ENCODE results near the gene HAS3.
A peak's percentile ranks its signal among the peaks of the same experiment; 100 is the strongest.

HAS3 gene

DNA sequence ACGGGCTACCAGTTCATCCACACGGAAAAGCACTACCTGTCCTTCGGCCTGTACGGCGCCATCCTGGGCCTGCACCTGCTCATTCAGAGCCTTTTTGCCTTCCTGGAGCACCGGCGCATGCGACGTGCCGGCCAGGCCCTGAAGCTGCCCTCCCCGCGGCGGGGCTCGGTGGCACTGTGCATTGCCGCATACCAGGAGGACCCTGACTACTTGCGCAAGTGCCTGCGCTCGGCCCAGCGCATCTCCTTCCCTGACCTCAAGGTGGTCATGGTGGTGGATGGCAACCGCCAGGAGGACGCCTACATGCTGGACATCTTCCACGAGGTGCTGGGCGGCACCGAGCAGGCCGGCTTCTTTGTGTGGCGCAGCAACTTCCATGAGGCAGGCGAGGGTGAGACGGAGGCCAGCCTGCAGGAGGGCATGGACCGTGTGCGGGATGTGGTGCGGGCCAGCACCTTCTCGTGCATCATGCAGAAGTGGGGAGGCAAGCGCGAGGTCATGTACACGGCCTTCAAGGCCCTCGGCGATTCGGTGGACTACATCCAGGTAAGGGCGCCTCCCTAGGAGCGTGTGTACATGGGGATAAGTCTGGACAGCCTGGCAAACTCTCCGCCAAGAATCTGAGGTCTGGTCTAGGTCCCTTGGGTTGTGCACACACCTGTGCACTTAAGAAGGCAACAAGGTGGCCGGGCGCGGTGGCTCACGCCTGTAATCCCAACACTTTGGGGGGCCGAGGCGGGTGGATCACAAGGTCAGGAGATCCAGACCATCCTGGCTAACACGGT, 4.2 kb downstream of the HAS3 start:
- no peak for ATAC-seq
- H3K27me3 Mint-ChIP-seq: peaks cover 51% of the 10 kb centered on the region
- no peak overlapping the region for H3K4me3 Mint-ChIP-seq
- DNase-seq: no peak
- H3K27ac Mint-ChIP-seq: no peak overlapping the region
- H3K4me1 Mint-ChIP-seq: peaks cover 37% of the 10 kb centered on the region
- no peaks in the 10 kb centered on the region for H3K9me3 Mint-ChIP-seq

DNA sequence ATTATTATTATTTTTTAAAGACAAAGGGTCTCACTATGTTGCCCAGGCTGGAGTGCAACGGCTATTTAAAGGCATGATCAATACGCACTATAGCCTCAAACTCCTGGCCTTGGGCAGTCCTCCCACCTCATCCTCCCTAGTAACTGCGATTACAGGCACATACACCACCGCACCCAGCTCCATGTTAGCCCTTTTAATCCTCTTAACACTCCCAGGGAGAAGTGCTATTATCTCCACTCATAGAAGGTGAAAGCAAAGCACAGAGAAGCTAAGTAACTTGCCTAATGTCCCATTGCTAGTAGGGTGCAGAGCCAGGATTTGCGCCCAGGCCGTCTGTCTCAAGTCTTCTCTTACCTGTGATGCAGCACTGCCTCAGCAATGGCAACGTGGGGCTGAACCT, 5.0 kb downstream of the HAS3 start:
- Mint-ChIP-seq H3K4me3 (no peak overlapping the region), H3K9me3 (no peaks in the 10 kb centered on the region), H3K27me3 (peaks cover 44% of the 10 kb centered on the region), H3K27ac (no peak overlapping the region), H3K4me1 (peaks cover 35% of the 10 kb centered on the region)
- DNase-seq: no peak
- no peak for ATAC-seq

GRCh38 chr16:69111216-69111875, 5.9 kb downstream of the HAS3 start:
- DNase-seq: no peak
- Mint-ChIP-seq H3K27ac (no peak overlapping the region), H3K9me3 (no peaks in the 10 kb centered on the region), H3K27me3 (peaks cover 36% of the 10 kb centered on the region), H3K4me1 (peaks cover 28% of the 10 kb centered on the region), H3K4me3 (no peak overlapping the region)
- no peak for ATAC-seq

DNA sequence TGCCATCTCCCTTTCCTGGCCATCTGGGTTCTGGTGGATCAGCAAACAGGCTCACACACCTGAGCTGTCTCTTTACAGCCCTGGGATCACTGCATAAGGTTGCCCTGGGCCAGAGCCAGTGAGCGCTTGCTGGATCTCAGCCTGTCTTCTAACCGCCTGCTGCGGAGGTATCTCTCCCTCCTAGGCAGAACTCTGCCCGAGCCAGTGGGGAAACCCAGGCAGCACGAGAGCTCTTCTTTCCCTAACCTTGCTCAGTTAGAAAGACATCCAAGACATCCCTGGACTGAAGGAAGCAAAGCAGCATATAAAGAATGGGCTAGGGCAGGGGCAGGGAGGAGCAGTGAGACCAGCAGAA, 6.4 kb downstream of the HAS3 start:
- Mint-ChIP-seq H3K27me3 (peaks cover 31% of the 10 kb centered on the region), H3K9me3 (no peaks in the 10 kb centered on the region), H3K4me1 (peaks cover 28% of the 10 kb centered on the region), H3K27ac (peak overlapping the region in 1 of 2 donors; percentile 57), H3K4me3 (no peak overlapping the region)
- no peak for ATAC-seq
- DNase-seq: no peak

DNA sequence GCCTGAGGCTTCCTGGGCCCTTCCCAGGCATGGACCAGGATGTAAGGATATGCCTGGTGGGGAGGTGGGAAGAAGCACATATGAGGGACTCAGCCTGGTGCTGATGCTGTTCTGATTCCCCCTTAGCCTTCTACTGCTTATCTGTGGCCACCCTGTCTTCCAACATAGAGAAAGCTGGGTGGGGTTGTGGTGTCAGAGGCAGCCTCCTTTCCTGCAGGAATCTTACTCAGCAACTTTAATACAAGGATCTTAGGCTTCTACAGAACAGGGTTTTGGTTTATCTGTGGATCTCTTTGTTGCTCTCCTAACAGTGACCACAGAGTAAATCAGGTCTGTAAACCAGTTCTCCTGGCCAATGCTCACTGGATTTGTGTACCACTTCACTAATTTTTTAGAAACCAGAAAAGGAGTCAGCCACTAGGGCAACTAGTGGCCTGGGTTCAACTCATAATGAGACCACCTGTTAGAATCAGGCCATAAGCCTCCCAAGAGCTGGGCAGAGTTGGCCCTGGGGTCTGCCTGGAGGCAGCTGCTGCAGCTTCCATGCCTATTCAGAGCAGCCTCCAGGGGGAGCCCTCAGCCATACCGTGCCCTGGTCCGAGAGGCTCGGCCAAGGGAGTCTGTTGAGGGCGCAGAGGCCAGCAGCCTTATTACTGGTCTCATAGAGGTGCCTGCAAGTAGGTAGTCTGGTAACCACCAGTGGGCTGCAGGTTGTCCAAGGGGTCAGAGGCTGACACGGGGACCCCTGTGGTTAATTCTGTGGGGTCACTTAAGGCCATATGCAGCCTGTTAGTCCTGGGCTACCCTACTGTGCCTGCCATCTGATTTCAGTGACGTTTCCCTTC, 7.1 kb downstream of the HAS3 start:
- Mint-ChIP-seq H3K4me3 (no peak overlapping the region), H3K27me3 (peaks cover 24% of the 10 kb centered on the region), H3K27ac (no peak overlapping the region), H3K4me1 (peaks cover 24% of the 10 kb centered on the region), H3K9me3 (no peaks in the 10 kb centered on the region)
- peak; percentile 79 for ATAC-seq
- DNase-seq: peak; percentile 46 to 56

GRCh38 chr16:69113216-69113615, 7.8 kb downstream of the HAS3 start:
- ATAC-seq (peak; percentile 39), DNase-seq (no peak)
- H3K27me3 Mint-ChIP-seq: peaks cover 17% of the 10 kb centered on the region
- no peak overlapping the region for H3K4me3 Mint-ChIP-seq
- peaks cover 17% of the 10 kb centered on the region for H3K4me1 Mint-ChIP-seq
- no peak overlapping the region for H3K27ac Mint-ChIP-seq
- H3K9me3 Mint-ChIP-seq: no peaks in the 10 kb centered on the region

DNA sequence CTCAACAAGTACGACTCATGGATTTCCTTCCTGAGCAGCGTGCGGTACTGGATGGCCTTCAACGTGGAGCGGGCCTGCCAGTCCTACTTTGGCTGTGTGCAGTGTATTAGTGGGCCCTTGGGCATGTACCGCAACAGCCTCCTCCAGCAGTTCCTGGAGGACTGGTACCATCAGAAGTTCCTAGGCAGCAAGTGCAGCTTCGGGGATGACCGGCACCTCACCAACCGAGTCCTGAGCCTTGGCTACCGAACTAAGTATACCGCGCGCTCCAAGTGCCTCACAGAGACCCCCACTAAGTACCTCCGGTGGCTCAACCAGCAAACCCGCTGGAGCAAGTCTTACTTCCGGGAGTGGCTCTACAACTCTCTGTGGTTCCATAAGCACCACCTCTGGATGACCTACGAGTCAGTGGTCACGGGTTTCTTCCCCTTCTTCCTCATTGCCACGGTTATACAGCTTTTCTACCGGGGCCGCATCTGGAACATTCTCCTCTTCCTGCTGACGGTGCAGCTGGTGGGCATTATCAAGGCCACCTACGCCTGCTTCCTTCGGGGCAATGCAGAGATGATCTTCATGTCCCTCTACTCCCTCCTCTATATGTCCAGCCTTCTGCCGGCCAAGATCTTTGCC, 9.0 kb downstream of the HAS3 start:
- Mint-ChIP-seq H3K4me1 (peaks cover 20% of the 10 kb centered on the region), H3K27me3 (peaks cover 5% of the 10 kb centered on the region), H3K4me3 (no peak overlapping the region), H3K9me3 (no peaks in the 10 kb centered on the region), H3K27ac (no peak overlapping the region)
- ATAC-seq: no peak
- DNase-seq: no peak

- ATAC-seq (no peak), DNase-seq (no peak)
- Mint-ChIP-seq H3K4me3 (no peak overlapping the region), H3K4me1 (peaks cover 20% of the 10 kb centered on the region), H3K27me3 (no peaks in the 10 kb centered on the region), H3K9me3 (no peaks in the 10 kb centered on the region), H3K27ac (no peak overlapping the region)
Observed at GRCh38 chr16:69114976-69115355, 9.5 kb downstream of the HAS3 start.

GRCh38 chr16:69115361-69115760, 9.9 kb downstream of the HAS3 start:
- Mint-ChIP-seq H3K27ac (no peak overlapping the region), H3K9me3 (no peaks in the 10 kb centered on the region), H3K4me1 (peaks cover 20% of the 10 kb centered on the region)

DNA sequence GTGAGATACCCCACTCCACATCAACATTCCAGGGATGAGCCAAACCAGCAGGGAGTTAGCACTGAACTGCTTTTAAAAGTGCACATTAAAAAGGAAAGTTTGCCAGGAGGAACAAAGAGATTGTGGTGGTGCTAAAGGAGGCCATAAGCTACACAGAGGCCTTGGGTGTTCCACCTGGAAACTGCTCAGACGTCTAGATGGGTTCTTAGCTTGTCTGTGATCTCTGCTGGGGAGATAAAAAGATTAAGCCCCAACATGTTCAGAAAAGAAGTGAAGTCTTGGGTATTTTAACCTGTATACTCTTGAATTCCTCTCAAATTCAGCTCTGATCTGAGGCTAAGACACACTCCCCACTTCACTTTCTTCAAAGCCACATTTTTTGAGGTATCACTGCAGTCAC, 10.4 kb downstream of the HAS3 start:
- Mint-ChIP-seq H3K27ac (no peak overlapping the region), H3K9me3 (no peaks in the 10 kb centered on the region), H3K27me3 (no peaks in the 10 kb centered on the region), H3K4me1 (peaks cover 20% of the 10 kb centered on the region), H3K4me3 (no peak overlapping the region)
- ATAC-seq: no peak
- DNase-seq: no peak

More at GRCh38 chr16:69115361-69115760, 9.9 kb downstream of the HAS3 start:
- H3K4me3 Mint-ChIP-seq: no peak overlapping the region
- H3K27me3 Mint-ChIP-seq: no peaks in the 10 kb centered on the region
- ATAC-seq (no peak), DNase-seq (no peak)

- DNase-seq: no peak
- no peaks in the 10 kb centered on the region for H3K27me3 Mint-ChIP-seq
- ATAC-seq: no peak
- H3K27ac Mint-ChIP-seq: no peak overlapping the region
- H3K4me3 Mint-ChIP-seq: no peak overlapping the region
- H3K4me1 Mint-ChIP-seq: peaks cover 20% of the 10 kb centered on the region
- no peaks in the 10 kb centered on the region for H3K9me3 Mint-ChIP-seq
Observed at GRCh38 chr16:69116256-69116875, 10.9 kb downstream of the HAS3 start.

DNA sequence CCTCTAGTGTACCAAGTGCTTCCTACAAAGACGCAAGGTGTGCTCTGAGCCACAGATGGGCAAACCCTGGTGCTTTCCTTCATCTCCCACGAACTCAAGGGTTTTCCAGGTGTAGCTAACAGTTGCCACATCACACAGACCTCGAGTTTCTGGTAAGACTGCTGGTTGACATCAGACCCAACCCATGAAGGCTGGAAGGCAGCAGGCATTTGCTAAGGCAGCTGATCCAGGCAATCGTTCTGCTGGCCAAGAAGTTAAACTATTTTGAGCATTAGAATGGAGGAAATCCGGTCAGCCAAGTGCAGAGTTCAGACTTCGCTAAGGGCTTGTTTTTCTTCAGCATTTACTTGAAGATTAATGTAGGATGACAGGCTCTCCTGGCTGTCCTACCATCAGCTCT, 11.5 kb downstream of the HAS3 start:
- peak; percentile 22 for ATAC-seq
- H3K4me3 Mint-ChIP-seq: no peak overlapping the region
- H3K27ac Mint-ChIP-seq: no peak overlapping the region
- peaks cover 20% of the 10 kb centered on the region for H3K4me1 Mint-ChIP-seq
- no peak for DNase-seq
- no peaks in the 10 kb centered on the region for H3K9me3 Mint-ChIP-seq
- no peaks in the 10 kb centered on the region for H3K27me3 Mint-ChIP-seq

DNA sequence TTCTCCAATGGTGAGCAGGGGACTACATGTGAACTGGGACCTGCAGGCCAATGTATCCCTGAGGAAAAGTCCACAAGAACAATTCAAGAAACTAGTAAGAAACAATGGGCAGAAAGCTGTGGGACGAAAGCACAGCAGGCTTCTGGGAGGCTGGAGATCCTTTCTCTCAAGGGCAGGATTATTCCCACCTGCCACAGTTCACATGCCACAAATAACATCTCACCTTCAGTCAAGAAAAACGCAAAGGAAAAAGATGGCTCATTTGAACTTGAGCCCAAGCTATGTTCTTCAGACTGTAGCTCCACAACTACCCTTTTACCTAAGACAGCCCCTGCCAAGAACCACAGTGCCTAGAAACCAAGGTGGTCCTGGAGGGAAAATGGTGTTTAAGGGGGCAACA, 13.0 kb downstream of the HAS3 start:
- Mint-ChIP-seq H3K27ac (peak overlapping the region in 1 of 2 donors; percentile 37), H3K27me3 (no peaks in the 10 kb centered on the region), H3K9me3 (no peaks in the 10 kb centered on the region), H3K4me3 (no peak overlapping the region), H3K4me1 (peaks cover 12% of the 10 kb centered on the region)
- ATAC-seq: no peak
- DNase-seq: no peak

GRCh38 chr16:69118994-69119393, 13.5 kb downstream of the HAS3 start:
- H3K4me1 Mint-ChIP-seq: peaks cover 12% of the 10 kb centered on the region
- ATAC-seq (no peak), DNase-seq (no peak)
- H3K27ac Mint-ChIP-seq: peak overlapping the region in 1 of 2 donors; percentile 34
- H3K27me3 Mint-ChIP-seq: no peaks in the 10 kb centered on the region
- no peak overlapping the region for H3K4me3 Mint-ChIP-seq
- no peaks in the 10 kb centered on the region for H3K9me3 Mint-ChIP-seq

DNA sequence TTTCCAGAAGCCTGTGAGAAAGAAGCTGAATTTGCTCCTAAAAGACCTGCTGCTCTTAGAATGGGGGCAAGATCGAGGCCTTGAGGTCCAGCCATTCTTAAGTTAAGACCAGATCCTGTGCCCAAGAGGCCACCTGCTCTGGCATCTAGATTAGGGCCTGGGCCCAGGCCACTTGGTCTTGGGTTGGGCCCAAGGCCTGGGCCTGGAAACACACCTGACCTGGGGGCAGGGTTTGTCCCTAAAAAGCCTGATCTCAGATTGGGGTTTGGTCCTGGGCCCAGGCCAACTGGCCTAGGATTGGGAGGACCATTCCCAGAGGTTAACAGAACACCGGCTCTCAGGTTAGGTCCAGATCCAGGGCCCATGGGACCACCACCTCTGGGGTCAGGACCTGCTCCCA, 14.1 kb downstream of the HAS3 start:
- ATAC-seq (no peak), DNase-seq (no peak)
- peaks cover 15% of the 10 kb centered on the region for H3K4me1 Mint-ChIP-seq
- H3K9me3 Mint-ChIP-seq: no peaks in the 10 kb centered on the region
- no peak overlapping the region for H3K27ac Mint-ChIP-seq
- no peak overlapping the region for H3K4me3 Mint-ChIP-seq
- no peaks in the 10 kb centered on the region for H3K27me3 Mint-ChIP-seq
